Keratinocyte (primary cell): ENCODE data around the gene TRPV4.

Experiments
- CTCF ChIP-seq, 3 experiments: IDR thresholded peaks in 1 of 3; conservative IDR thresholded peaks in 1 of 3; optimal IDR thresholded peaks in 1 of 3; 2 replicates in 2 of 3; 3 replicates in 1 of 3; pipeline versions ENCODE3 to v1.5.1; 2011; ENCODE audit warnings: low read length in 3 of 3, mild to moderate bottlenecking in 3 of 3, moderate library complexity in 2 of 3, control low read depth in 1 of 3, inconsistent platforms in 1 of 3; ENCODE audit not compliant: insufficient read depth in 2 of 3; ENCODE audit errors: extremely low read depth in 1 of 3
- EZH2 ChIP-seq: IDR thresholded peaks from one replicate; pipeline ENCODE4 v1.6.1; 2012; ENCODE audit warnings: inconsistent platforms, mild to moderate bottlenecking, low read length, moderate library complexity

GRCh38 chr12:109827566-109828550 lies 5.3 kb downstream of the TRPV4 start:
- TF ChIP-seq CTCF (optimal IDR thresholded peaks at IDR 0.05 in 1 of 3, IDR thresholded peaks at IDR 0.05 in 1 of 3, conservative IDR thresholded peaks at IDR 0.05 in 1 of 3; ENCODE audit: extremely low read depth in 1 of 3, insufficient read depth in 2 of 3, low read length in 3 of 3) (no peak), EZH2 (no peak)
